Fibroblast of villous mesenchyme (primary cell): ENCODE data around the gene TCN2. TPM values are rescaled to one million over a fixed set of nuclear protein-coding genes. Genes with fewer than 3 reads are reported as not detected.
A peak's percentile ranks its signal among the peaks of the same experiment; 100 is the strongest.

Experiments
- DNase-seq: peaks from one replicate; pipeline ENCODE4 v3.0.0-alpha.2; 2010; ENCODE audit warnings: low read depth
- H3K4me3 ChIP-seq: 2 replicates; pipeline ENCODE4 v1.5.1; 2011; ENCODE audit warnings: low read depth, mild to moderate bottlenecking, low read length
- total RNA-seq: library from RNA; depleted of rRNA; stranded (reverse); fragments of >200 nt; gene quantifications from 2 replicates; pipeline ENCODE4 v1.2.3, GENCODE V29; 2012
- TF ChIP-seq, protein P1 (sequence below): IDR thresholded peaks from 2 replicates; pipeline ENCODE4 v1.5.1; 2012; ENCODE audit warnings: low read depth, mild to moderate bottlenecking, low read length; ENCODE audit not compliant: insufficient read depth

Gene TCN2
- total RNA-seq, 1 donor: 3.9 TPM

- TF ChIP-seq, protein P1, sequence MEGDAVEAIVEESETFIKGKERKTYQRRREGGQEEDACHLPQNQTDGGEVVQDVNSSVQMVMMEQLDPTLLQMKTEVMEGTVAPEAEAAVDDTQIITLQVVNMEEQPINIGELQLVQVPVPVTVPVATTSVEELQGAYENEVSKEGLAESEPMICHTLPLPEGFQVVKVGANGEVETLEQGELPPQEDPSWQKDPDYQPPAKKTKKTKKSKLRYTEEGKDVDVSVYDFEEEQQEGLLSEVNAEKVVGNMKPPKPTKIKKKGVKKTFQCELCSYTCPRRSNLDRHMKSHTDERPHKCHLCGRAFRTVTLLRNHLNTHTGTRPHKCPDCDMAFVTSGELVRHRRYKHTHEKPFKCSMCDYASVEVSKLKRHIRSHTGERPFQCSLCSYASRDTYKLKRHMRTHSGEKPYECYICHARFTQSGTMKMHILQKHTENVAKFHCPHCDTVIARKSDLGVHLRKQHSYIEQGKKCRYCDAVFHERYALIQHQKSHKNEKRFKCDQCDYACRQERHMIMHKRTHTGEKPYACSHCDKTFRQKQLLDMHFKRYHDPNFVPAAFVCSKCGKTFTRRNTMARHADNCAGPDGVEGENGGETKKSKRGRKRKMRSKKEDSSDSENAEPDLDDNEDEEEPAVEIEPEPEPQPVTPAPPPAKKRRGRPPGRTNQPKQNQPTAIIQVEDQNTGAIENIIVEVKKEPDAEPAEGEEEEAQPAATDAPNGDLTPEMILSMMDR: no peak
- no peak overlapping the region for H3K4me3 ChIP-seq
- DNase-seq: no peak
These were observed 28.5 kb upstream of the TCN2 start for GRCh38 chr22:30578481-30578880.

GRCh38 chr22:30580896-30581295, 26.1 kb upstream of the TCN2 start:
- TF ChIP-seq, protein P1: no peak
- no peak overlapping the region for H3K4me3 ChIP-seq
- no peak for DNase-seq

DNA sequence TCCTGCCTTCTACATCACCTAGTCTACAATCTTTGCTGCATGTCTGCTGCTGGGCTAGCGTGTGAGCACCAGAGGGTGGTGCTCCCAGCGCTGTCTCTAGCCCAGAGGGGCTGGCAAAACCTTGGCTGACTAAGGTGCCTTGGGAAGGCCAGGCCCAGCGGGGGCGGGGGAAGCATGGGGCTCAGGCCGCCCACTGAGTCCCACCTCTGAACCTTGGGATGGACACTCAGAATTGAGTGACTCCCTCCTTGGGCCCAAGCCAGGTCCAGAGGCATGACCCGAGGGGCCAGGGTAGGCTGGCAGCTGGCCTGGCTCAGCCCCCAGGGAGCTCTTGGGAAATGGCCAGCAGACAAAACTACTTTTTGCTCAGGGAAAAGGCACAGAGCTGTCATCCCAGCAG, 24.9 kb upstream of the TCN2 start:
- DNase-seq: no peak
- TF ChIP-seq, protein P1: no peak
- H3K4me3 ChIP-seq: no peak overlapping the region

- TF ChIP-seq, protein P1: no peak
- no peak for DNase-seq
- H3K4me3 ChIP-seq: no peak overlapping the region
These were observed 24.0 kb upstream of the TCN2 start for GRCh38 chr22:30582788-30583545.

GRCh38 chr22:30584441-30584840, 22.5 kb upstream of the TCN2 start:
- TF ChIP-seq, protein P1: no peak
- DNase-seq: no peak

DNA sequence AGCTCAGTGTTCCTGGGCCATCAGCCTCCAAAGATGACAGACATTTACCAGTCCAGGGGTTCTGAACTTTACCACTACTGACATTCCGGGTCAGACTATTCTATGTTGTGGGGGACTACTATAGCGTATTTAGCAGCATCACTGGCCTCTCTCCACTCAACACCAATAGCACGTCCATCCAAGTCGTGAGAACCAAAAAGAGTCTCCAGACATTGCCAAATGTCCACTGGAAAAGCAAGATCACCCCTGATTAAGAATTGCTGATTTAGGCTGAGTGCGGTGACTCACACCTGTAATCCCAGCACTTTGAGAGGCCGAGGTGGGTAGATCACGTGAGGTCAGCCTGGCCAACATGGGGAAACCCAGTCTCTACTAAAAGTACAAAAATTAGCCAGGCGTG, 20.6 kb upstream of the TCN2 start:
- DNase-seq: no peak
- no peak overlapping the region for H3K4me3 ChIP-seq
- TF ChIP-seq, protein P1: no peak

More at GRCh38 chr22:30584441-30584840, 22.5 kb upstream of the TCN2 start:
- no peak overlapping the region for H3K4me3 ChIP-seq

GRCh38 chr22:30591191-30591587, 15.8 kb upstream of the TCN2 start:
- TF ChIP-seq, protein P1: no peak
- H3K4me3 ChIP-seq: peak overlapping the region; percentile 96
- DNase-seq: peak; percentile 38
